ENCODE data around the gene CSNK1A1. TPM values are rescaled to one million over a fixed set of nuclear protein-coding genes. Genes with fewer than 3 reads are reported as not detected.

Gene CSNK1A1
- total and polyA plus RNA-seq, 4 donors = 43.0 to 108 (median 78.2) TPM

DNA sequence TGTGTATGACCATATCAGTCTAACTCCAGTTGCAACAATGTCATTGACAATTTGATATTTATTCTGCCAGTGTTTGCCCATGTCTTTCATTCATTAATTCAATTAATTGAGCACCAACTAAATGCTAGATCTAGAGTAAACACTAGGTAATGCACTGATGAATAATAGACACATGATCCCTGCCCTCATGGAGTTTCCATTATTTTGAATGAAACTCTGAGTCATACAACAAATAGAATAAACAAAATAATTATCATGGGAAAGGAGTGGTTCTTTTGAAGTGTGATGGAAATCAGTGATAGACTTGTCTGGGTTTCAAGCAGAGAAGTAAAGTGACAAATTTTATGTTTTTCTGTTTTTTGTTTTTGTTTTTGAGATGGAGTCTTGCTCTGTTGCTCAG is 34.7 kb upstream of the CSNK1A1 start:
- Histone ChIP-seq H3K4me1 (ENCODE audit: control insufficient read depth in 4 of 4, insufficient read depth in 4 of 4, low read length in 3 of 4) (peaks cover 0 to 28% (median 17%) of the 10 kb centered on the region in 4 donors), H3K27ac (ENCODE audit: low read depth in 1 of 2, low read length in 2 of 2) (no peak overlapping the region)

DNA sequence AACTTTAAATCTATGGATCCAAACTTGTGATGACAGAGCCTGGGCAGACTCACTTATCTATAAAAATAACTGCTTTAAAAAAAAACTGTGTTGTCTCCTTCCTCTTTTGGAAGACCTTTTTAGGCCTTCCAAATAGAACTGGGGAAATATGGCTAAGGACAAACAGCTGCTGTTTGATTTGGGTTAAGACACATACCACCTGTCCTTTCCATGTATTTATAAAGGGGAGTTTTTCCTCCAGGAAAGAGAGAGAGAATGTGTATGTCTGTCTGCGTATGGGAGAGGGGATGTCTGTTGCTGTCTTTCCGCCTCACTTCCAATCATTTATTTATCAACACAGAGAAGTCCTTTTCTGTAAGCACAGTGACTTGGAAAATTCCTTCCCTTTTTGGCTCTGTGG is 32.9 kb upstream of the CSNK1A1 start:
- no peaks in the 10 kb centered on the region for H3K9me3 ChIP-seq (ENCODE audit: control insufficient read depth in 4 of 4, low read length in 3 of 4)
- H3K4me3 ChIP-seq (ENCODE audit: low read depth in 1 of 3, low read length in 3 of 3) = no peak overlapping the region
- H3K27me3 ChIP-seq (ENCODE audit: control insufficient read depth in 4 of 4, insufficient read depth in 4 of 4, low read length in 3 of 4) = no peaks in the 10 kb centered on the region
- peaks cover 0 to 30% (median 17%) of the 10 kb centered on the region in 4 donors for H3K4me1 ChIP-seq (ENCODE audit: control insufficient read depth in 4 of 4, insufficient read depth in 4 of 4, low read length in 3 of 4)
- no peaks in the 10 kb centered on the region for H3K36me3 ChIP-seq (ENCODE audit: control insufficient read depth in 4 of 4, insufficient read depth in 3 of 4, low read depth in 1 of 4, low read length in 3 of 4)
- no peak overlapping the region for H3K9ac ChIP-seq (ENCODE audit: low read depth in 1 of 2, low read length in 2 of 2)
- no peak for DNase-seq (ENCODE audit: low spot score)
- peak overlapping the region in 1 of 2 donors; percentile 53 for H3K27ac ChIP-seq (ENCODE audit: low read depth in 1 of 2, low read length in 2 of 2)
- WGBS = 62% methylated on average over 2 of the region's 2 CpGs
- TF ChIP-seq FOXA2 (IDR thresholded peaks at IDR 0.05) = no peak
- no peak for TF ChIP-seq EGR1 (IDR thresholded peaks at IDR 0.05; ENCODE audit: low read depth in 2 of 2)
- TF ChIP-seq TAF1 (conservative IDR thresholded peaks at IDR 0.05) = no peak
- no peak for TF ChIP-seq REST (IDR thresholded peaks at IDR 0.05)
- TF ChIP-seq HNF4G (IDR thresholded peaks at IDR 0.05) = no peak
- TF ChIP-seq FOXA1 (IDR thresholded peaks at IDR 0.05) = no peak
- TF ChIP-seq YY1 (IDR thresholded peaks at IDR 0.05) = no peak
- no peak for TF ChIP-seq NR2F2 (IDR thresholded peaks at IDR 0.05)
- no peak for TF ChIP-seq ZBTB33 (IDR thresholded peaks at IDR 0.05)
- TF ChIP-seq MAX (IDR thresholded peaks at IDR 0.05) = no peak
- TF ChIP-seq, protein P1, sequence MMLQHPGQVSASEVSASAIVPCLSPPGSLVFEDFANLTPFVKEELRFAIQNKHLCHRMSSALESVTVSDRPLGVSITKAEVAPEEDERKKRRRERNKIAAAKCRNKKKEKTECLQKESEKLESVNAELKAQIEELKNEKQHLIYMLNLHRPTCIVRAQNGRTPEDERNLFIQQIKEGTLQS (IDR thresholded peaks at IDR 0.05) = no peak
- no peak for TF ChIP-seq GABPA (IDR thresholded peaks at IDR 0.05 in 1 of 2, conservative IDR thresholded peaks at IDR 0.05 in 1 of 2)
- TF ChIP-seq RAD21 (IDR thresholded peaks at IDR 0.05) = no peak
- TF ChIP-seq RXRA (IDR thresholded peaks at IDR 0.05) = no peak
- TF ChIP-seq JUND (IDR thresholded peaks at IDR 0.05) = no peak
- no peak for TF ChIP-seq CTCF (IDR thresholded peaks at IDR 0.05; ENCODE audit: low read depth, low read length, missing input control)
- no peak for TF ChIP-seq HNF4A (conservative IDR thresholded peaks at IDR 0.05)
- no peak for TF ChIP-seq SP1 (IDR thresholded peaks at IDR 0.05)

More for the DNA sequence above, 34.7 kb upstream of the CSNK1A1 start:
- H3K4me3 ChIP-seq (ENCODE audit: low read depth in 1 of 3, low read length in 3 of 3) = no peak overlapping the region
- H3K9me3 ChIP-seq (ENCODE audit: control insufficient read depth in 4 of 4, low read length in 3 of 4) = no peaks in the 10 kb centered on the region
- no peak for DNase-seq (ENCODE audit: low spot score)
- no peak overlapping the region for H3K9ac ChIP-seq (ENCODE audit: low read depth in 1 of 2, low read length in 2 of 2)
- TF ChIP-seq RXRA (IDR thresholded peaks at IDR 0.05) = no peak
- TF ChIP-seq, protein P1 (IDR thresholded peaks at IDR 0.05) = no peak
- H3K27me3 ChIP-seq (ENCODE audit: control insufficient read depth in 4 of 4, insufficient read depth in 4 of 4, low read length in 3 of 4) = no peaks in the 10 kb centered on the region
- no peaks in the 10 kb centered on the region for H3K36me3 ChIP-seq (ENCODE audit: control insufficient read depth in 4 of 4, insufficient read depth in 3 of 4, low read depth in 1 of 4, low read length in 3 of 4)

Measured in liver (tissue), 9 donors.